GM13977 (cell line): ENCODE measurements around the gene PBOV1.

ENCODE experiments used
- DNase-seq: peaks from one replicate; pipeline ENCODE4 v3.0.0; 2012; ENCODE audit warnings: low spot score
- in situ Hi-C: fragments of 300-500 bp; cut with MboI; formaldehyde crosslinking; loops from one replicate; pipeline ENCODE4 v1.12.0; 2022; ENCODE audit warnings: low sequenced_read_pairs, low pct_unique_long_range_greater_than_20kb, mixed read lengths, inconsistent platforms; ENCODE audit not compliant: unreplicated experiment
- TF ChIP-seq, protein P1 (sequence below): IDR thresholded peaks from 2 replicates; pipeline ENCODE4 v1.5.1; 2012; ENCODE audit warnings: mild to moderate bottlenecking, control low read depth; ENCODE audit not compliant: insufficient read depth; ENCODE audit errors: extremely low read depth, missing control alignments

The PBOV1 gene

DNA sequence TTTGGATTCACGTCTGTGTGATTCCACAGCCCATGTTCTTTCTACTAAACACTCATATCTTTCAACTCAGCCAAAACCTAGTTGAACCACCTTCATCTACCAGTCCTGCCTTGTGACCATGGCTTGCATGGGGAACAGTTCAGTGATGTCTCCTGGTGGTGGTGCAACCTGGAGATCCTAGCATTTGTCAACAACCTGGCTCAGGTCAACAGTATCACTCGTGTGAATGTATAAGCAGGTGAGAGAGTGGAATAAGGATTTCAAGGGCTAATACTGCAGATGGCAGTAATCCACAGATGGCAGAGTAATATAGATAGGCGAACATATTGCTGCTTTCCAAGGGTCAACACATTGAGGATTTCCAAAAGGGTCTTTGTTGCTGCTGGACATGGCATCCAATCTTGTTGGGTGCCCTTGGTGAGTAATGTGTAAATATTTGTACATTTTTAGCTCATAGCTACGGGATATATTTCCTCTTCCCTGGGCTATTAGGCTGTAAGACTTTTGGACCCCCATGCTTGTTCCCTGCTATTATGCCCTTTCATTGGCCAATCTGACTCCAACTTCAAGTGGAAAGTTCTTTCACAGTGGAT is 13.4 kb downstream of the PBOV1 start:
- TF ChIP-seq, protein P1, sequence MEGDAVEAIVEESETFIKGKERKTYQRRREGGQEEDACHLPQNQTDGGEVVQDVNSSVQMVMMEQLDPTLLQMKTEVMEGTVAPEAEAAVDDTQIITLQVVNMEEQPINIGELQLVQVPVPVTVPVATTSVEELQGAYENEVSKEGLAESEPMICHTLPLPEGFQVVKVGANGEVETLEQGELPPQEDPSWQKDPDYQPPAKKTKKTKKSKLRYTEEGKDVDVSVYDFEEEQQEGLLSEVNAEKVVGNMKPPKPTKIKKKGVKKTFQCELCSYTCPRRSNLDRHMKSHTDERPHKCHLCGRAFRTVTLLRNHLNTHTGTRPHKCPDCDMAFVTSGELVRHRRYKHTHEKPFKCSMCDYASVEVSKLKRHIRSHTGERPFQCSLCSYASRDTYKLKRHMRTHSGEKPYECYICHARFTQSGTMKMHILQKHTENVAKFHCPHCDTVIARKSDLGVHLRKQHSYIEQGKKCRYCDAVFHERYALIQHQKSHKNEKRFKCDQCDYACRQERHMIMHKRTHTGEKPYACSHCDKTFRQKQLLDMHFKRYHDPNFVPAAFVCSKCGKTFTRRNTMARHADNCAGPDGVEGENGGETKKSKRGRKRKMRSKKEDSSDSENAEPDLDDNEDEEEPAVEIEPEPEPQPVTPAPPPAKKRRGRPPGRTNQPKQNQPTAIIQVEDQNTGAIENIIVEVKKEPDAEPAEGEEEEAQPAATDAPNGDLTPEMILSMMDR = no peak
- DNase-seq = no peak
- in situ Hi-C loops = no loop called here

DNA sequence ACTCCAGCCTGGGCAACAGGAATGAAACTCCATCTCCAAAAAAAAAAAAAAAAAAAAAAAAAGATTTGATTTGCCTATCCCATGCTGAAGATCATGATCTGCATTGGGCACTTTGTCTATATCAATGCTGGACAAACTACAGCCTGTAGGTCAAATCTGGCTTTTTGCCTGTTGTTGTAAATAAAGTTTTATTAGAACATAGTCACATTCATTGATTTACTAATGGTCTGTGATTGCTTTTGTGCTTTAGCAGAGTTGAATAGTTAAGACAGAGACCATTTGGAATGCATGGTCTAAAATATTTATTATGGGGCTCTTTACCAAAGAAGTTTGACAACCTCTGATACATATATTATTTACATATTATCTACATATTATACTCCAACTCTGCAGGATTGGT is 14.0 kb downstream of the PBOV1 start:
- TF ChIP-seq, protein P1 = no peak
- in situ Hi-C loops = no loop called here
- DNase-seq = no peak

GRCh38 chr6:138203315-138203714 is 15.0 kb downstream of the PBOV1 start:
- in situ Hi-C loops = no loop called here
- TF ChIP-seq, protein P1 = no peak
- DNase-seq = no peak

- DNase-seq = no peak
- TF ChIP-seq, protein P1 = no peak
- in situ Hi-C loops = no loop called here
Observed at GRCh38 chr6:138201836-138202235, 16.5 kb downstream of the PBOV1 start.

DNA sequence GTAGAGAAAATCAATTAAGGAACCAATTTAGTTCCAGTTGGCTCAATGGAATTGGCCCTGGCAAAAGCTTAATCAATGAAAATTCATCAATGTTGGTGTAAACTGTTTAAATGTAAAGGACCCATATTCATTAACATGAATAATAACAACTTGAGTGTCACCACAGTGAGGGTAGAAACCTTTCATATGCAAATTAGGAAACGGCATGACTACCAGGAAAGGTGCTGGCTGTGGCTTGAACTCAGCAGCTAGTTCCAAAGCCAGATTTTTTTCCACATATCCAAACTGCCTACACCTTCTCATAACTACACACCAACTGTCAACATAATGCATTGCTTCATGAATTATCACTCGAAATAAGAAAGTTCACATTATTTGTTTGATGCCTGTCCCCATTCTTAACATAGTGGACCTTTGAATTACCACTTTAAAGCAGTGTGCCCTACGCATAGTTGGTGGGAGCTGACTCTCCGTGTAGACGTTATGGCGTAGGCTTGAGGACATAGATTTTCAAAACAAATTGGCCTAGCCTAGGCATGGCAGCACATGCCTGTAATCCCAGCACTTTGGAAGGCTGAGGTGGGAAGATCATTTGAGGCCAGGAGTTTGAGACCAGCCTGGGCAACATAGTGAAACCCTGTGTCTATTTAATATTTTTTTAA is 19.7 kb downstream of the PBOV1 start:
- in situ Hi-C loops = no loop called here
- DNase-seq = no peak
- TF ChIP-seq, protein P1 = no peak

- TF ChIP-seq, protein P1 = no peak
- in situ Hi-C loops = no loop called here
- no peak for DNase-seq
Observed at GRCh38 chr6:138197570-138197969, 20.7 kb downstream of the PBOV1 start.
